ENCODE data around the gene NUTM2F.
"Not testable (repeated sequence)": the region's sequence is repeated elsewhere in the genome, so short reads cannot be mapped to it uniquely, and the experiment has no call there.

- TF ChIP-seq POLR2A (IDR thresholded peaks at IDR 0.05): not testable (repeated sequence)
- TF ChIP-seq, protein P1, sequence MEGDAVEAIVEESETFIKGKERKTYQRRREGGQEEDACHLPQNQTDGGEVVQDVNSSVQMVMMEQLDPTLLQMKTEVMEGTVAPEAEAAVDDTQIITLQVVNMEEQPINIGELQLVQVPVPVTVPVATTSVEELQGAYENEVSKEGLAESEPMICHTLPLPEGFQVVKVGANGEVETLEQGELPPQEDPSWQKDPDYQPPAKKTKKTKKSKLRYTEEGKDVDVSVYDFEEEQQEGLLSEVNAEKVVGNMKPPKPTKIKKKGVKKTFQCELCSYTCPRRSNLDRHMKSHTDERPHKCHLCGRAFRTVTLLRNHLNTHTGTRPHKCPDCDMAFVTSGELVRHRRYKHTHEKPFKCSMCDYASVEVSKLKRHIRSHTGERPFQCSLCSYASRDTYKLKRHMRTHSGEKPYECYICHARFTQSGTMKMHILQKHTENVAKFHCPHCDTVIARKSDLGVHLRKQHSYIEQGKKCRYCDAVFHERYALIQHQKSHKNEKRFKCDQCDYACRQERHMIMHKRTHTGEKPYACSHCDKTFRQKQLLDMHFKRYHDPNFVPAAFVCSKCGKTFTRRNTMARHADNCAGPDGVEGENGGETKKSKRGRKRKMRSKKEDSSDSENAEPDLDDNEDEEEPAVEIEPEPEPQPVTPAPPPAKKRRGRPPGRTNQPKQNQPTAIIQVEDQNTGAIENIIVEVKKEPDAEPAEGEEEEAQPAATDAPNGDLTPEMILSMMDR (IDR thresholded peaks at IDR 0.05): not testable (repeated sequence)
Observed at GRCh38 chr9:94328544-94328943, at the start of gene NUTM2F.
